Measurements from ENCODE around the gene BORCS6. TPM values are rescaled to one million over a fixed set of nuclear protein-coding genes. Genes with fewer than 3 reads are reported as not detected.

The BORCS6 gene
- total RNA-seq, 1 experiment from 2014 or later = 9.3 TPM

DNA sequence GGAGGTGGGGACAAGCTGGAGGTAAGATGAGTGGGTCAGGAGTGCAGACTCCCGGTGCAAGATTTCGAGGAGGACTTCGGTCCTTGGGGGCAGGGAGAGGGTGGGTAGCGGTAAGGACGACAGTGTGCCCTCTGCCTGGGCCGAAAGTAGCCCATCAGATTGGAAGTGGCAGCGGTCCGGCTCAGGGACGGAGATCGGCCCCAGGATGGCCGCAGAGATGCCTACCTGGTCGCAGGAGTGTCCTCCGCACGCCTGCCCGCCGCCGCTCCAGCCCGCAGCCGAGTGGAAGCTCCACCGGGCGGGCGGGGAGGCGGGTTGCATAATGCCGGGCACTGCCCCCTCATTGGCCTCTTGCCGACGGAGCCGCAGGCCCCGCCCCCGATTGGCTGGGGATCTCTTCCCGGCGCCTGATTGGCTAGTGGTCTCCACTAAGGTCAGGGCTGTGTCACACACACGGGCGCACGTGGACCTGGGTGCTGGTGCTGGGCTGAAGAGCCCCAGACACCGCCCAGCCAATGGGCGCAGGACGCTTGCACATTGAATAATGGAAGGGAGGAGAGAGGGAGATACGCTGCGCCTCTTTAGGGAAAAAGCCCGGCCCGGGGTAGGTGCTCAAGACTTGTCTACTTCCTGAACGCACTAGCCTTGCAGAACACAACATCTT, 37.7 kb downstream of the BORCS6 start, which contains the start of gene PER1:
TSS of gene PER1 (minus strand) at position 293 of the 664 bp plus-strand sequence. CDS start 1,698 bp downstream, outside the sequence.
- BruUV-seq (replicated peaks) = no TSS peak
- Histone ChIP-seq H3K4me3 (ENCODE audit: low read depth in 2 of 2, low read length in 2 of 2) (peak within 1 kb of the TSS; percentile 53 to 64), H3K36me3 (ENCODE audit: control insufficient read depth, insufficient read depth, low read length) (no peaks in the 10 kb centered on the region), H3K4me1 (ENCODE audit: control insufficient read depth, insufficient read depth, low read length) (peaks cover 34% of the 10 kb centered on the region), H3K9me3 (ENCODE audit: control insufficient read depth, insufficient read depth, low read depth, low read length) (no peaks in the 10 kb centered on the region), H3K27ac (ENCODE audit: low read length) (peak within 1 kb of the TSS; percentile 82), H3K27me3 (ENCODE audit: control insufficient read depth, insufficient read depth, low read length) (no peaks in the 10 kb centered on the region)
- in situ Hi-C loops (cut with HindIII; ENCODE audit: low pct_unique_long_range_greater_than_20kb, low sequenced_read_pairs) (no loop called here), intact Hi-C loops (cut with micrococcal nuclease; ENCODE audit: unreplicated experiment) (no loop called here)
- POLR2A ChIA-PET = no interaction called here
- ATAC-seq = peak; percentile 39
- CTCF ChIA-PET = no interaction called here
- TF ChIP-seq SIN3A (IDR thresholded peaks at IDR 0.05; ENCODE audit: borderline replicate concordance, insufficient read depth, low read depth, low read length) (no peak), POLR2AphosphoS5 (IDR thresholded peaks at IDR 0.05; ENCODE audit: low read depth, low read length) (no peak), TCF7L2 (IDR thresholded peaks at IDR 0.05; ENCODE audit: low read depth, low read length) (no peak)
- TF ChIP-seq, protein P1, sequence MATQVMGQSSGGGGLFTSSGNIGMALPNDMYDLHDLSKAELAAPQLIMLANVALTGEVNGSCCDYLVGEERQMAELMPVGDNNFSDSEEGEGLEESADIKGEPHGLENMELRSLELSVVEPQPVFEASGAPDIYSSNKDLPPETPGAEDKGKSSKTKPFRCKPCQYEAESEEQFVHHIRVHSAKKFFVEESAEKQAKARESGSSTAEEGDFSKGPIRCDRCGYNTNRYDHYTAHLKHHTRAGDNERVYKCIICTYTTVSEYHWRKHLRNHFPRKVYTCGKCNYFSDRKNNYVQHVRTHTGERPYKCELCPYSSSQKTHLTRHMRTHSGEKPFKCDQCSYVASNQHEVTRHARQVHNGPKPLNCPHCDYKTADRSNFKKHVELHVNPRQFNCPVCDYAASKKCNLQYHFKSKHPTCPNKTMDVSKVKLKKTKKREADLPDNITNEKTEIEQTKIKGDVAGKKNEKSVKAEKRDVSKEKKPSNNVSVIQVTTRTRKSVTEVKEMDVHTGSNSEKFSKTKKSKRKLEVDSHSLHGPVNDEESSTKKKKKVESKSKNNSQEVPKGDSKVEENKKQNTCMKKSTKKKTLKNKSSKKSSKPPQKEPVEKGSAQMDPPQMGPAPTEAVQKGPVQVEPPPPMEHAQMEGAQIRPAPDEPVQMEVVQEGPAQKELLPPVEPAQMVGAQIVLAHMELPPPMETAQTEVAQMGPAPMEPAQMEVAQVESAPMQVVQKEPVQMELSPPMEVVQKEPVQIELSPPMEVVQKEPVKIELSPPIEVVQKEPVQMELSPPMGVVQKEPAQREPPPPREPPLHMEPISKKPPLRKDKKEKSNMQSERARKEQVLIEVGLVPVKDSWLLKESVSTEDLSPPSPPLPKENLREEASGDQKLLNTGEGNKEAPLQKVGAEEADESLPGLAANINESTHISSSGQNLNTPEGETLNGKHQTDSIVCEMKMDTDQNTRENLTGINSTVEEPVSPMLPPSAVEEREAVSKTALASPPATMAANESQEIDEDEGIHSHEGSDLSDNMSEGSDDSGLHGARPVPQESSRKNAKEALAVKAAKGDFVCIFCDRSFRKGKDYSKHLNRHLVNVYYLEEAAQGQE (IDR thresholded peaks at IDR 0.05; ENCODE audit: insufficient read depth in 1 of 2, low read depth in 2 of 2, low read length in 1 of 2) = no peak
- TF ChIP-seq, protein P2, sequence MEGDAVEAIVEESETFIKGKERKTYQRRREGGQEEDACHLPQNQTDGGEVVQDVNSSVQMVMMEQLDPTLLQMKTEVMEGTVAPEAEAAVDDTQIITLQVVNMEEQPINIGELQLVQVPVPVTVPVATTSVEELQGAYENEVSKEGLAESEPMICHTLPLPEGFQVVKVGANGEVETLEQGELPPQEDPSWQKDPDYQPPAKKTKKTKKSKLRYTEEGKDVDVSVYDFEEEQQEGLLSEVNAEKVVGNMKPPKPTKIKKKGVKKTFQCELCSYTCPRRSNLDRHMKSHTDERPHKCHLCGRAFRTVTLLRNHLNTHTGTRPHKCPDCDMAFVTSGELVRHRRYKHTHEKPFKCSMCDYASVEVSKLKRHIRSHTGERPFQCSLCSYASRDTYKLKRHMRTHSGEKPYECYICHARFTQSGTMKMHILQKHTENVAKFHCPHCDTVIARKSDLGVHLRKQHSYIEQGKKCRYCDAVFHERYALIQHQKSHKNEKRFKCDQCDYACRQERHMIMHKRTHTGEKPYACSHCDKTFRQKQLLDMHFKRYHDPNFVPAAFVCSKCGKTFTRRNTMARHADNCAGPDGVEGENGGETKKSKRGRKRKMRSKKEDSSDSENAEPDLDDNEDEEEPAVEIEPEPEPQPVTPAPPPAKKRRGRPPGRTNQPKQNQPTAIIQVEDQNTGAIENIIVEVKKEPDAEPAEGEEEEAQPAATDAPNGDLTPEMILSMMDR (IDR thresholded peaks at IDR 0.05) = no peak
- no peak for DNase-seq (ENCODE audit: low read depth, low spot score)

DNA sequence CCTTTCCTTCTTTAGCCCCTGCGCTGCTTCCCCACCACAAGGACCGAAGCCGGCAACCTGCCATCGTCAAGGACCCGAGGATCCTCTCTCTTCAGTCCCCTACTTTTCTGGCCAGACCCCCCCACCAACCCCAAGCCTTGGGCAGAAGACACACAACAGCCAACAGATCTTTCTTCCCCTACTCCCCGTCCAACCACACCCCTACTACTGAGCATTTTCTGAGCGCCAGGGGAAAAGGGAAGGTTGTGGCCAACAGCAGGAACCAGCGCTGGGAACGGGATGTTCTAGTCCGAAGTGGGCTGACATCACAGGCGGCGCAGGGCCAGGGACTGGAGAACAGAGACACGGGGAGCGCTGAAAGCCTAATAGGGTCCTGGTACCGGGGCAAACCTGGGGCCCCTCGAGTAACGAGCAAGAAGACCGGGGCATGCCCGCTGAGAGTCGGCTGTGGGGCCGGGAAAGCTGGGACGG, 38.3 kb downstream of the BORCS6 start:
- Histone ChIP-seq H3K4me3 (ENCODE audit: low read depth in 2 of 2, low read length in 2 of 2) (peak overlapping the region; percentile 53 to 64), H3K36me3 (ENCODE audit: control insufficient read depth, insufficient read depth, low read length) (no peaks in the 10 kb centered on the region; the same call in 1 of the 2 replicates), H3K27me3 (ENCODE audit: control insufficient read depth, insufficient read depth, low read length) (no peaks in the 10 kb centered on the region), H3K9me3 (ENCODE audit: control insufficient read depth, insufficient read depth, low read depth, low read length) (no peaks in the 10 kb centered on the region), H3K27ac (ENCODE audit: low read length) (peak overlapping the region; percentile 69), H3K4me1 (ENCODE audit: control insufficient read depth, insufficient read depth, low read length) (peaks cover 31% of the 10 kb centered on the region)
- CTCF ChIA-PET = no interaction called here
- ATAC-seq (no peak), DNase-seq (ENCODE audit: low read depth, low spot score) (no peak)
- no peak for TF ChIP-seq POLR2AphosphoS5 (IDR thresholded peaks at IDR 0.05; ENCODE audit: low read depth, low read length)
- TF ChIP-seq, protein P1 (IDR thresholded peaks at IDR 0.05; ENCODE audit: insufficient read depth in 1 of 2, low read depth in 2 of 2, low read length in 1 of 2) = no peak
- TF ChIP-seq TCF7L2 (IDR thresholded peaks at IDR 0.05; ENCODE audit: low read depth, low read length) = no peak
- TF ChIP-seq SIN3A (IDR thresholded peaks at IDR 0.05; ENCODE audit: borderline replicate concordance, insufficient read depth, low read depth, low read length) = no peak
- TF ChIP-seq, protein P2 (IDR thresholded peaks at IDR 0.05) = no peak
- intact Hi-C loops (cut with micrococcal nuclease; ENCODE audit: unreplicated experiment) (no loop called here), in situ Hi-C loops (cut with HindIII; ENCODE audit: low pct_unique_long_range_greater_than_20kb, low sequenced_read_pairs) (no loop called here)
- POLR2A ChIA-PET = no interaction called here
- no TSS peak for BruUV-seq (replicated peaks)

Data from Panc1 (cell line).